Pancreas (tissue), 10 donors: ENCODE measurements around the gene FAM163B. TPM values are rescaled to one million over a fixed set of nuclear protein-coding genes. Genes with fewer than 3 reads are reported as not detected.
A peak's percentile ranks its signal among the peaks of the same experiment; 100 is the strongest.

Source experiments
- ATAC-seq, 4 donors: fragments of 200-7000 bp; cut with Tn5 transposase; one replicate each; pipeline versions ENCODE4 v1.8.0 to v1.9.1; 2020; ENCODE audit warnings: mild to moderate bottlenecking in 4 of 4, moderate library complexity in 4 of 4
- DNase-seq, 6 donors: peaks; one replicate each; pipeline ENCODE4 v3.0.0-alpha.2; 2020
- FAIRE-seq: peaks from 2 replicates; lab custom pipeline; 2012; peaks lifted over from hg19 to GRCh38; lab: Jason Lieb, UNC
- H3K27ac ChIP-seq, 4 donors: fragments of 200-600 bp; sonication (generic); 1 replicate in 3 of 4; 2 replicates in 1 of 4; pipeline versions ENCODE4 v1.5.0 to v1.8.0; 2020
- H3K27me3 ChIP-seq, 4 donors: fragments of 200-600 bp; one replicate each; pipeline ENCODE4 v1.8.0; 2021
- H3K36me3 ChIP-seq, 3 donors: fragments of 200-600 bp; sonication (generic) in 1 of 3; one replicate each; pipeline versions ENCODE4 v1.5.0 to v1.8.0; 2020 to 2021
- H3K4me1 ChIP-seq, 3 donors: fragments of 200-600 bp; one replicate each; pipeline ENCODE4 v1.8.0; 2021
- H3K4me3 ChIP-seq, 4 donors: fragments of 200-600 bp; sonication (generic) in 2 of 4; one replicate each; pipeline versions ENCODE4 v1.5.0 to v1.8.0; 2020 to 2021
- H3K9me3 ChIP-seq, 4 donors: fragments of 200-600 bp; one replicate each; pipeline ENCODE4 v1.8.0; 2021
- WGBS, 2 donors: extraction: QIAGEN DNeasy Blood & Tissue Kit; methylation state at CpG; one replicate each; pipeline ENCODE4 v1.1.7; 2013; 5-methylcytosine and 5-hydroxymethylcytosine counted together
- intact Hi-C, 3 donors: fragments of 100-400 bp; cut with DNase I; formaldehyde crosslinking; loops; one replicate each; pipeline versions ENCODE4 v1.11.1 to v1.14.2; 2022
- polyA plus RNA-seq, 2 donors: library from polyadenylated mRNA; stranded (reverse); fragments of 200-250 nt; gene quantifications; one replicate each; pipeline ENCODE4 v1.2.3, GENCODE V29; 2013
- total RNA-seq, 6 donors: library from RNA; stranded (reverse); fragmentation: NEBNext Ultra II Directional in 4 of 6; extraction: Animal tissue kit (Norgen Biotek cat#: 25700) in 4 of 6; gene quantifications; one replicate each; pipeline versions ENCODE4 v1.2.1 to v1.2.4, GENCODE V29; 2021 to 2023
- TF ChIP-seq, protein P1 (sequence below), 4 donors: fragments of 200-600 bp; sonication (generic) in 3 of 4; IDR thresholded peaks; one replicate each; pipeline versions ENCODE4 v1.5.0 to v1.8.0; 2021; ENCODE audit warnings: antibody characterized with exemption in 4 of 4
- donor health status: healthy with polysubstance abuse.
- donor health status: DM: no; HTN: no; CAD: no; lungs with moderate emphysema.
- donor health status: DM: no; HTN: no; CAD: no.
- donor health status: control.
- donor health status: control.
- donor health status: Bipolar disorder and iron deficiency.
- donor health status: DM: yes; HTN: yes; CAD: no.
- donor health status: DM: no; HTN: no; CAD: no.
- donor health status: DM: no; HTN: no; CAD: no.
- donor health status: DM: yes; HTN: yes; CAD: no.

The FAM163B gene
- total and polyA plus RNA-seq, 8 donors, result not detected

DNA sequence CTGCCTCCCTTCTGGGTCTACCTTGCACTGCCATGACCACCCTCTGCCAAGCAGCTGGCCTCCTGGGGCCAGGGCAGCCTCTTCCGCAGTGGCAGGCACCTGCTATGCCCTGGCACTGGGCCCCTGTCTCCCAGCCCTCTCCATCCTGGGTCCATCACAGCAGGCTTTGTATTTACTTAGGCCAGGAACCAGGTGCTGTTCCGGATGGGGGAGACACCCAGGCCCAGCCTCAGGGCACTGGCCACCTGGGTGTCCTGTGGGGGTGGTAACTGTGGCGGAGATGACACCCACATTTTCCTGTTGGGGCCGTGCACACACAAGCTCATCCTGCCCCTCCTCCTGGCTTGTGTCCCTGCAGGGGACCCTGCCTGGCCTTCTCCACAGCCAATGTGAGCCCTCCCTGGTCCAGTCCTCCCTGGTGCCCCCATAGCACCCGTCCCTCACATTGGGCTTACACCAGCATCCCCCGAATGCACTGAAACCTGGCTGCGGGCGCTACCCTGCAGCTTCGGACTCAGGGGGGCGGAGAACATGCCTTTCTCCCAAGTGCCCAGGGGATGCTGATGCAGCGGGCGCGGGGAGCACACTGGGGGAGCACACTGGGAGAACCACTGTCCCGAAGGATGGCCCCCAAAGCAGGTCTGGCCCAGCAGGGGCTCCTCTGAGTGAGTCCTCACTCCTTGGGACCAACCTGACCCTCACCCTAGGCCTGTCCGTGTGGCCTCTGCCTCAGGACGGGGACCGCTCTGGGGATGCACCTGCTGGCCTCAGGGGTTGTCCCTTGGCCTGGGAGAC, 17.9 kb downstream of the FAM163B start:
- intact Hi-C loops, result no loop called here
- Histone ChIP-seq H3K36me3 (no peaks in the 10 kb centered on the region), H3K27me3 (peaks cover 0 to 2% (median 0%) of the 10 kb centered on the region in 4 donors), H3K9me3 (no peaks in the 10 kb centered on the region), H3K4me1 (no peaks in the 10 kb centered on the region), H3K27ac (no peak overlapping the region), H3K4me3 (no peak overlapping the region)
- ATAC-seq (no peak), FAIRE-seq (no peak), DNase-seq (peak in 1 of 6 donors; percentile 46)
- 84 to 87% methylated on average over 14 to 17 of the region's 17 CpGs for WGBS, 2 donors
- TF ChIP-seq, protein P1, sequence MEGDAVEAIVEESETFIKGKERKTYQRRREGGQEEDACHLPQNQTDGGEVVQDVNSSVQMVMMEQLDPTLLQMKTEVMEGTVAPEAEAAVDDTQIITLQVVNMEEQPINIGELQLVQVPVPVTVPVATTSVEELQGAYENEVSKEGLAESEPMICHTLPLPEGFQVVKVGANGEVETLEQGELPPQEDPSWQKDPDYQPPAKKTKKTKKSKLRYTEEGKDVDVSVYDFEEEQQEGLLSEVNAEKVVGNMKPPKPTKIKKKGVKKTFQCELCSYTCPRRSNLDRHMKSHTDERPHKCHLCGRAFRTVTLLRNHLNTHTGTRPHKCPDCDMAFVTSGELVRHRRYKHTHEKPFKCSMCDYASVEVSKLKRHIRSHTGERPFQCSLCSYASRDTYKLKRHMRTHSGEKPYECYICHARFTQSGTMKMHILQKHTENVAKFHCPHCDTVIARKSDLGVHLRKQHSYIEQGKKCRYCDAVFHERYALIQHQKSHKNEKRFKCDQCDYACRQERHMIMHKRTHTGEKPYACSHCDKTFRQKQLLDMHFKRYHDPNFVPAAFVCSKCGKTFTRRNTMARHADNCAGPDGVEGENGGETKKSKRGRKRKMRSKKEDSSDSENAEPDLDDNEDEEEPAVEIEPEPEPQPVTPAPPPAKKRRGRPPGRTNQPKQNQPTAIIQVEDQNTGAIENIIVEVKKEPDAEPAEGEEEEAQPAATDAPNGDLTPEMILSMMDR (IDR thresholded peaks at IDR 0.05), result no peak

DNA sequence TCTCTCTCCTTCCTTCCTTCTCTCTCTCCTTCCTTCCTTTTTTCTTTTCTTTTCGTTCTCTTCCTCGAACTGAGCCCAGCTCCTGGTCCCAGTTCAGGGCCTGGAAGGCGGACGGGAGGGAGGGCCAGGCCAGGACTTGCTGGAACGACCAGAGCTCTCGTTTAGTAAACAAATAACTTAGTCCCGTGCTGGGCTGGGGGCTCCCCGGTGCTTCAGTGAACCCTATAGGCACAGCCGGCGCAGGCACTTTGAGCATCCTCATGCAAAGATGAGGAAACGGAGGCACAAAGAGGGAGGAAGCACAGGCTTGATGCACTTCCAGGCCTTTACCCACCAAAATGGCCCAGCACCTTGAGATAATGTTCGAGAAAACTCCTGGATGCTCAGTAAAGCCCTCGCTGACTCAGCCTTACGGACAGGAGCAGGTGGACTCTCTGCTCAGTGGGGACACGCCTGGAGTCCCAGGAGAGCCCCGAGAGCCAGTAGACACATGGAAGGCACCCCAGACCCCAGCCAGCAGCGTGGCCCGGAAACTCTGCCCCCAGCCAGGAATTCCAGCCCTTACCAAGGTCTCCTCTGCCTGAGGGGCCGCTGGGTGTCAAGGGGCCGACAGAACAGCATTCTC, 18.8 kb downstream of the FAM163B start:
- H3K4me1 ChIP-seq, result no peaks in the 10 kb centered on the region
- no peak overlapping the region for H3K27ac ChIP-seq
- H3K27me3 ChIP-seq, result peaks cover 0 to 7% (median 0%) of the 10 kb centered on the region in 4 donors
- no peaks in the 10 kb centered on the region for H3K36me3 ChIP-seq
- intact Hi-C loops, result no loop called here
- no peak for FAIRE-seq
- TF ChIP-seq, protein P1 (IDR thresholded peaks at IDR 0.05), result no peak
- peak in 1 of 6 donors; percentile 41 for DNase-seq
- WGBS, 2 donors, result 62 to 75% methylated on average over 19 to 20 of the region's 20 CpGs
- no peak overlapping the region for H3K4me3 ChIP-seq
- ATAC-seq, result no peak
- no peaks in the 10 kb centered on the region for H3K9me3 ChIP-seq

DNA sequence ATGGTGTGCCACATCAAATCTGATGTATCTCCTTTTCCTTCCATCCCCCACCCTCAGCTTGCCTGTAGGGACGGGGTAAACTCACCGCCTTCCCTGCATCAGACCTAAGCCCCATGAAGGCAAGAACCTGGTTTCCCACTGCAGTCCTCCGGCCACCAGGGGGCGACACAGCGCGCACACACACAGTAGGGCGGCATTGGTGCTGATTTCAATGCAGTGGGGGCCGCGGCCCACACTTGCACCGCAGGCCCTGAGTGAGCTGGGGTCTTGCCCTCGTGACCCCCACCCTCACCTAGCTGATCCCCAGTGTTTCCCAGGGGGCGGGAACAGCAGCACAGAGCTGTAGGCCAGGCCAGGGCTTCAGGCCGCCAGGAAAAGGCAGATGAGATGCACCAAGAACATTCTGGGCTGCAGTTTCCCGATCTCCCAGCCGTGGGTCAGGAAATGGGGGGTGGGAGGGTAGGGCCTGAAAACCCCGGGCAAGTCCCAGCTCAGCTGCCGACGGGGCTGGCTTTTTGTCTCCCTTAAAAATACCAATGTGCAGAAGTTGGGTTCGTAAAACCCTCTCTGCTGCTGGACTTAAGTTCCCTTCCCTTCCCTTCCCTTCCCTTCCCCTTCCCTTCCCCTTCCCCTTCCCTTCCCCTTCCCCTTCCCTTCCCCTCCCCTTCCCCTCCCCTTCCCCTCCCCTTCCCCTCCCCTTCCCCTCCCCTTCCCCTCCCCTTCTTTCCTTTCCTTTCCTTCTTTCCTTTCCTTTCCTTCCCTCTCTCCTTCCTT, 19.5 kb downstream of the FAM163B start:
- no peak for ATAC-seq
- no peaks in the 10 kb centered on the region for H3K4me1 ChIP-seq
- no peak overlapping the region for H3K4me3 ChIP-seq
- no peak overlapping the region for H3K27ac ChIP-seq
- peaks cover 0 to 7% (median 0%) of the 10 kb centered on the region in 4 donors for H3K27me3 ChIP-seq
- no peak for FAIRE-seq
- TF ChIP-seq, protein P1 (IDR thresholded peaks at IDR 0.05), result peak in 1 of 4 donors; percentile 20
- 43 to 49% methylated on average over 19 of the region's 19 CpGs for WGBS, 2 donors
- H3K9me3 ChIP-seq, result no peaks in the 10 kb centered on the region
- peak in 1 of 6 donors; percentile 34 for DNase-seq
- H3K36me3 ChIP-seq, result no peaks in the 10 kb centered on the region
- intact Hi-C loops, result no loop called here

DNA sequence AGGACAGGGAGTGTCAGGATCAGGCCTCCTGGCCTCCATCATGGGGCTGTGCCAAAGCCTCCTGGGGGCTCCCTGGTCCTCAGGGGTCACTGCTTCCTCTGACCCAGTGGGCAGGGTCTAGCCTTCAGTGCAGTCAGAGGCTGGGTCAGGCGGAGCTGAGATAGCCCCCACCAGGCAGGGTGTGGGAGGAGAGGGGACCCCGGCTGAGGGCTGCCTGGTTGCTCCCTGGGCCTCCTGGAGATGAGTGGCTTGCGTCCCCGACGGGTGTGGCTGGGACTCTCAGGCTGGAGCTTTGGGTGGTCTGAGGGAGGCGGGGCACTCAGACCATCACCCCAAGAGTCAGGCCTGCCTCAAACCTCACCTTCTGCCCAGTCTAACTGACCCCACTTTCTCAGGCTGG, 21.7 kb downstream of the FAM163B start:
- Histone ChIP-seq H3K27ac (no peak overlapping the region), H3K4me1 (no peaks in the 10 kb centered on the region), H3K36me3 (no peaks in the 10 kb centered on the region), H3K4me3 (no peak overlapping the region), H3K9me3 (no peaks in the 10 kb centered on the region), H3K27me3 (peaks cover 0 to 7% (median 0%) of the 10 kb centered on the region in 4 donors)
- no peak for FAIRE-seq
- TF ChIP-seq, protein P1 (IDR thresholded peaks at IDR 0.05), result no peak
- WGBS, 2 donors, result 80 to 83% methylated on average over 6 of the region's 6 CpGs
- DNase-seq, result peak in 1 of 6 donors; percentile 70
- intact Hi-C loops, result no loop called here
- no peak for ATAC-seq
